ENCODE results near the gene LMO3. TPM values are rescaled to one million over a fixed set of nuclear protein-coding genes. Genes with fewer than 3 reads are reported as not detected.

LMO3 gene
- polyA plus RNA-seq (2013, experiment 1 of 2; ENCODE audit: insufficient read length), result not detected
- 0.08 TPM for polyA plus RNA-seq (2013, experiment 2 of 2; ENCODE audit: insufficient read length)

DNA sequence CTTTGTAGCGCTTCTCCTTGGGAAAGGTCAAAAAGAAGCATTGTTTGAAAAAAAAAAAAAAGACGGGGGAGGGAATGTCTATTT, at the start of gene LMO3:
Gene LMO3, minus strand, starts transcription at position 46 of the 84 bp plus-strand sequence. CDS start 5,302 bp downstream, outside the sequence.
- no peak for DNase-seq

DNA sequence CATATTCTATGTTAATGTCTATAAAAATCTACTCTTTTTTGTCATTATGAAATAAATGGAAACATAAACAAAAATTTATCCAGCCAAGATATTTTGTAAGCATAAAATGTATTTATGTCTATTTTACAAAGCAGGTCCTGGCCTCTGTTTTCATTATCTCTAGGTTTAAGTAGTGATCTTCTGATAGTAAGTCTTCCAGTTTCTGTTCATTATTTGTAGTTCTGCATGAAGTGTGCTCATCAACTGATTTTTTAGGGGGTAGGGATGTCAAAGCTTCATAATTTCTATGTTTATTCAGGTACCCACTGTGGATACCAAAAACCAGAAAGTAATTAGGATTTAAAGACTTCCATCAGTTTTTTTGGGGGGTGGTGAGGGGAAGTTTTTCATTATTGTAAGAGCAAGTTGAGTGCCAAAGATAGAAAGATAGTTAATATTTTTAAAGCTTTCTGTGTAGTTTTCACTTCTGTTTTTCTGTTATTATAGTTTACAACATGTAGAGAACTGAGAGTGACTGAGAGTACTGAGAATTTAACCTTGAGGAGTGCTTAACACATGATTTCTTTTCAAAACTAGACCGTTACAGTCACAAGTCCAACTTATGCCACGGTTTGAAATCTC, 30.6 kb upstream of the LMO3 start:
- DNase-seq, result no peak

DNA sequence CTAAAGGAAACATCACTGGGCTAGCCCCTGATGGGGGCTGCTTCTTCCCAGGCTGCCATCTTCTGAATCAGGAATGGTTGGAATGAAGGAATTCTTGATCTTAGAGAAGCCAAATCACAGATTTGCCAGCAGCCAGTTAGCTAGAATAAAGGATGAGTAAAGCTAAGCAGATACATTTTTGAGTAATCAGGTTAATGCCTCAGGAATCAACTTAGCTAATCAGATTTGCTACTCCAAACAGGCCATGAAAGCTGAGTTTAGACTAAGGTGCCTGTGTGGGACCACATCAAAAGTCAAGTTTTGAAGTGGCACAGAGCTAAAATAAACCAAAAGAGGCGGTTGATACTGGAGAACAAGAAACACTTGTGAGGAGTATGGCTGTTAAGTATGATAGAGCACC, 28.8 kb upstream of the LMO3 start:
- DNase-seq, result no peak

DNA sequence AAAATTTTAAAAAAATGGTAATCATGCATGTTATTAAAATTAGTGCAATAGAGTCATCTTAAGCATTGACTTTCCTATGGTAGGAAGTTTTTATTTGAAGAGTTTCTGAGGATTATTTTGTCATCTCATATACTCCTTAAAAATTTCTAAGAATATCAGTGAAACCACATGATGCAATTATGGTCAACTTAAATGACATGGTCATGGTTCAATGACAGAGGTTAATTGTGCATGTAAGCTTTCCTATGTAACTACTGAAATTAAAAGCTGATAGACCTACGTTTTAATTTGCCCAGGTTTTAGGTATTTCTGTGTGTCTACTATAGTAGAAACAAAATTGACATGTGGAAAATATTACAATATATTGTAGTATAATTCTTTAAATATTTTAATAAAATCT, 21.0 kb upstream of the LMO3 start:
- DNase-seq, result no peak

DNA sequence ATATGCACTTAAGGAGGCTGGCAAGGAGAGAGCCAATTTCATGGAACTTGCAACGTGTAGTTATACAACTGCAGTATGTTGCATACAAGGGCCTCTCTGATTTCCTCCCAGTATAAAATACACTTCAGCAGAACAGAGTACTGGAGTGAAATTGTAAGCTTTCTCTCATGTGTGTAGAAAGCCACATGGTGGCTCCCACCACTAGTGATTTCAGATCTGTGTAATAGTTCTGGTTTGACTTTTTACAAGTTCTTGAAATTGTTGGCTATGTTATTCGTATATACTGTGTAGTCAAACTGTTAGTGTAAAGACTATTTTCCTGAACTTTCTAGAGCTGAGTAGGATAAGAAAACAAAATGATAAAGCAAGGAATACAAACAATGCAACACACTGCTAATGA, 16.4 kb upstream of the LMO3 start:
- DNase-seq, result no peak

DNA sequence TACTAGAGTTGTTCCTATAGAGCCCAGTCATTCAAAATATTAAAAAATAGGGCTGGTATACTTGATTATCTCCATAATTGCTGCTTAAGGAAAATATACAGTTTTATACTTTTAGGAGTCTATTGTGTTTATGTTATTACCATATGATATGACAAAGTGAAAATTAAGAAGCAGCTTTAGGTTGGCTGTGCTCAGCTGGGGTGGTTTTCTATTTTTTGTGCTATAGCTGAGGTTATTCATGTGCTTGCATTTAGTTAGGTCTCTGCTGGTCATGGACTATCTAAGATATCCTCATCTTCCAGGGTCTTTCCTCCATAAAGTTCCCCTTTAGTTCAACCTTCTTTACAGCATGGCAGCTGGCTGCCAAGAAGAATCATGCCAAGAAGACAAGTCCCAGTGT, 13.6 kb upstream of the LMO3 start:
- DNase-seq, result no peak

DNA sequence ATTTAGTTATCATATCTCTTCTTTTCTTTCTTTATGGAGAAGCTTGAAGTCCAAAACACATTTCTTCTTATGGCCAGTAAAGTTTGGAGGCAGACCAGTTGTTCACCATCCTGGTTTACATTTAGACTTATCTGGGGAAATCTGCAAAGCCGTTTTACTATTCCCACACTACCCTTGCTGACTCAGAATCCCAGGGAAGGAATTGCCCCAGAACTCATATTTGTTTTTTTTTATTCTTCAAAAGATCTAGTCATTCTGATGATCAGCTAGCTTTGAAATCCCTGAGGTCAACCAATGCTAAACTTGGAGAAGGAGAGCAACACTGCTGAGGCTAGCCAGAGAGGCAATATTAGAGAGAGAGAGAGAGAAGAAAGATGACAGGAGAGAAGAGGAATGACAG, 12.3 kb upstream of the LMO3 start:
- no peak for DNase-seq

DNA sequence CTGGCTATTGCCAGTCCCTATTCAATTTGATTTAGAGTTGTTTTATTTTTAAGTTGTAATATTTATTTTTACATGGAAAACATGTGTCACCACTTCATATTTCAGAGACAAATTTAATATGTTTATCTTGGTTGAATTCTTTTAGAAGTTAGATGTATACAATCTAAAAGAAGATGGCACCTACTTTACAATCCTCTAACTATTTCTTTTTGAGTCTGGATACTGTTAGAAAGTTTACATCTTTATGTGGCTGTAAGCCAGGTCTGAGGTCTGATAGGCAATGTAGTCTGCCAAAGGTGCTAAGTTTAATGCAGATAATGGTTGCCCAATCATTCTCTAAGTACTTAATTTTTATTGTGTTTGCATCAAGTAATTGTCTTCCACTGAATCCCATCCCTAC, 7.2 kb upstream of the LMO3 start:
- no peak for DNase-seq

DNA sequence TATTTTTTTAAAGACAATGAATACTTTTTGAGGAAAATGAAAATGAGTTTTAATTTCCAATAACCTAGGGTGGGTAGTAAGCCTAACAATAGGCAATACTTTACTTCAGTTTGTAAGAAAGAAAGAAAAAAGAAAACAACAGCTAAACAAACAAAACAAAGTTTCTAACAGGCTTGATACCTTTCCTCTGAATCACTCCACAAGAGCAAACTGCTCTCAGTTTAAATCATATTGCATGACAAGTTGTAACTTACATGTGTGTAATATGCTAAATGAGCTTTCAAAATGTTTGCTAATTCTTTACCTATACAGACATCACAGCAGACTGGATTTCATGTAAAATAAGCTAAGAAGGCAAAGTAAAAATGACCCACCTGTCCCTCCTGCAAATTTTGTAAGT, 6.7 kb upstream of the LMO3 start:
- DNase-seq, result no peak

DNA sequence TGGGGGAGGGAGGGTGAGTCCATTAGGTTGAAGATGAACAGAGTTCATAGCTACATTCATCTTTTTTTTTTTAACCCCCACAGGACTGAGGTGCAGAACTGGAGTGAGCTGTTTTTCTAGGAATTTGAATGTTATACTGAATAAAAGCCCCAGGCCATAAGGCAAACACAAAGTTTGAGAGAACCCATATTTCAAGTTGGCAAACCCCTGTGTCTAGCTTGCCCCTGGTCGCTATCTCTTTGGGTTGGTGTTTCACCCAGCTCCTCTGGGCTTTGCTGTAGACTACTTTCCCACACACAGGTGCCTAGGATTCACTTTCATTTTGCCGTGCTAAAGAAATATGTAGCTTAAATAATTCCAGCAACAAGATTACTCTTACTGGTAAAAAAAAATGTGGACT, 5.2 kb upstream of the LMO3 start:
- DNase-seq, result no peak

DNA sequence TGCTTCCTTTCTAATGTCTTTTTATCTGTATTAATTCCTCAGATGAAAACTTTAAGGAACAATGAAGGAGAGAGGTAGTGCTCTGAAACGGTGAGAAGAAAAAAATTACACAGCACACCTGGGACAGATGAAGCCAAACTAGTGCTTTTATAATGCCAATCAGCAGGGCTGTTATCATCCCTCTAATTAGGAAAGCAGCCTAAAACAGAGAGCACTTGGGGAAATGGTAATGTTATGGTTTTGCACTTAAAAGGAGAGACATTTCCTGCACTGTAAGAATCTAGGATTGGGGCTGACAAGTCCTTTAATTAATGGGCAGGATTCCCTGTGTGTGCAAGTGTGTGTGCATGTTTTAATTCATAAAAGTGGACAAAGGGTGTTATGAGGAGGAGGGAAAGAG, 4.8 kb upstream of the LMO3 start:
- DNase-seq, result no peak

DNA sequence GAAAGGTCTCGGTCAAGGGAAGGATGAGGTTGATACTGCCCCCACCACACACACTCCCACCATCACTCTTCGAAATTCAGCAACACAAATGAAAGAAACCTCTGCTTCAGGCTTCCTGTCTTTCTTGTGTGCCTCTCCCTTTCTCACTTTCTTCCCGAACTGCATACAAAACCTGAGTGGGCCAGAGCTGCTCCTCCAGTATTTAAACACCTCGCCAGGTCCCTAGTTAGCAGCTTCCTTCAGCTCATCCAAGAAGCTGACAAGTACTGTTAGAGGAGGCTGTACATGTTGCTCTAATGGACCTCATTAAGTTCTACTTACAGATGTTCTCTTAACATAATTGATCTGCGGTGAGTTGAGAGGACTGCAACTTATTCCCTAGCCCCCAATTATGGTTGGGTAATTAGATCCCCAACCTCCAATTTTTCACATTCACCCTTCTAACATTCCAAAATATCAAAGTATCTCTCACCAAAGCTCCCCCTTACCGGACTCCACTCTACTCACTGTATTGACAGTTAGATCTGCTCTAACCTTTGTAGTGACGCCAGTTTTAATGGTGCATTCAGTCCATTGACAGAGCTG, 4.1 kb upstream of the LMO3 start:
- DNase-seq, result no peak

DNA sequence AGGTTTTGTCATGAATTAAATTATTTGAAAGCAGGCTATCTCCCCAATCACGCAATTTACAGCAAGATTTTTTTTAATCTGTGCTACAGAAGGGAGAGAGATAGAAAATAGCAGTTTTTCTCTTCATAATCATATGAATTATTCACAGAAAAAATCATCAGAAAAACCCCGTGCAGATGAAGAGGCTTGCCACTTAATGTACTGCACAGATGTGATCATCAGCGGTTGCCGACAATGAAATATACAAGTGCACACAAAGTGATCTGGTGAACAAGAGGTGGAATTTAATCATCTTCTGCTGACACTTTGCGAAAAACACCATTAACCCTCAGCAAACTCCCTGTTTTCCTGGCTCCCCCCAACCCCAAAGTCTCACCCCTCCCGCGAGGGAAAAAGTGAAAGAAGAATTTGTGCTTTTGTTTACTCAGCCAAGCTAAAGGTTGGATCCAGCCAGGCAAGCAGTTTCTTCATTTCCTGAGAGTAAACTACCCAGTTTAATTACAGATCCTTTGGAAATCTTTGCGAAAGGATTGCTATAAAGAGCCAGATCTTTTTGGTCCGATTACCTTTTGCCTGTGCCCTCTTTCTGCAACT, 3.1 kb upstream of the LMO3 start:
- no peak for DNase-seq

DNA sequence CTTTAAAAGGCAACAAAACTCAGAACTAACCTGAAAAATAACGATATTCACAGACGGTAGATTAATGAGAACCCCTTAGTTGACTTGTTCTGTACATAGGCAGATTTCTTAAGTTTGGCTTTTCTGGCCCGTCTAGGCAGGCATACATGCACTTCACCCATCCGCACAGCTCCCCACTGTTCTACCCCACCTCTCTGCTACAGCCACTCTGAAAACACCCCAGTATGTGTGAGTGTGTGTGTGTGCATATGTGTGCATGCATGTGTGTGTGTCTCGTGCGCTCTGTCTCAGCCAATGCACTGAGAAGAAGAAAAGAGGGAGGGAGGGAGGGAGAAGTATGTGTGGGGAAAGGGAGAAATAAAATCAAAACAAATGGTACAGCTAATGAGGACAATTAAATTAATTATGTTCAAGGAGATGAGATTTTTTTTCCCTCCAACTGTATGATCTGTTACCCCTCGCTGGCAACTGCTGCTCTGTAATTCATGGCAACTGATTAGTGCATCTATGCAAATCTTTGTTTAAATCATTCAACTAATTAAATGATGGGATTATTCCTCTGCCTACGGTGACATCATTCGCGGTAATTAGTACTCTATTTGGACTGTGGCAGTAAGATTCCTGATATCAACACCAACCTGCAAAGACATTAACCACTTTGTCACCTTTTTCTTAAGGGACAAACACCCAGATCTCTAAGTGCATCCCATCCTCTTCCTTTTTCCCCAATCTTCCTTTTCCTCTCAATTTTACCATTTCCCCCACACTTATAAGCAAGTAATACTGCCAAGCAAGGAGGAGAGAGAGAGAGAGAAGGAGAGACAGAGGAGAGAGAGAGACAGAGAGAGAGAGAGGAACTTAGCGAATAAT, 2.2 kb upstream of the LMO3 start:
- DNase-seq, result no peak

DNA sequence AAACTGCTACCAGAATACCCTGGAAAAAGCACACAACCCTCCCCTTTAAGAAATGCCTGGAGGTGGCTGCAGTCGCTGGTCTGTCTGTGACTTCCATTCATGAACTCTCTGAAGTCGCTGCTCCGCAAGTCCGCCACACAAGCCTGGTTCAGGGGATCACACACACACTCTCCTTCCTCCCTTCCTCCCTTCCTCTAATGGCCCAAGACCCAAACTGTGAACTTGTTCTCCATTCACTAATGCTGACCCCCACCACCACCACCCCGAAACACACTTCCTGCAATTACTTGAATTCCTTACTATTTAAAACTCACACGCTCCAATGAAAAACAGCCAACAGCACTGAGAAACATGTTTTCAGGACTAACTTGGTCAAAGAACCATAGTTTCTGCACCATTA, 1.0 kb upstream of the LMO3 start:
- DNase-seq, result no peak

DNA sequence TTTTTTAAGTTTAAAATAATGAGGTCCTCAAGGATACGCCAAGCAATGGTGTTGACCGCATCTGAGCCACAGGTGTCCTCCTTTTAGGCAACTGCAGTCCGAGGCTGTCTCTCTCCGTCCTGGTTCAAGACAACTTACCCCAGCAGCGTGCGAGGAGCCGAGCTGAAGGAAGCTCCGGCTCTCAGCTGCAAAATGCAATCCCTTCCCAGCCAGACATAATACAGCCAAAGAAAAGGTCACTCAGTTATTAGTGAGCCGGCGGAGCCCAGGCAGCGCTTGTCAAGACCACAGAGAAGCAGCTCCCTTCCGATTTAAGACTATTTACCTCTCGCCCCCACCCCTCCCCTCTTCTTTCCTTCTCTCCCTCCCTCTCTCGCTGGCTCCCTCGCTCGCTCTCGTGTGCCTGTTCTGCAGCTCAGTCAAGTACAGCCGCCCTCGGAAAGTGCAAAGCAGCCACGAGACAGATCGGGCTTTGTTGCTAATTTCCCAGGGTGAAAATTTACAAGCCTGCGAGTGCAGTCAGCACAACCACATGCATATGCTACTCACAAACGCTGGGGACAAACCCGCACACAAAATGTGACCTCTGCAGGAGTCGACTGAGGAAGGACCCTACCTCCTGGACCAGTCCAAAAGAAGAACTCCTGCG, 363 bp upstream of the LMO3 start:
- peak; percentile 16 for DNase-seq

DNA sequence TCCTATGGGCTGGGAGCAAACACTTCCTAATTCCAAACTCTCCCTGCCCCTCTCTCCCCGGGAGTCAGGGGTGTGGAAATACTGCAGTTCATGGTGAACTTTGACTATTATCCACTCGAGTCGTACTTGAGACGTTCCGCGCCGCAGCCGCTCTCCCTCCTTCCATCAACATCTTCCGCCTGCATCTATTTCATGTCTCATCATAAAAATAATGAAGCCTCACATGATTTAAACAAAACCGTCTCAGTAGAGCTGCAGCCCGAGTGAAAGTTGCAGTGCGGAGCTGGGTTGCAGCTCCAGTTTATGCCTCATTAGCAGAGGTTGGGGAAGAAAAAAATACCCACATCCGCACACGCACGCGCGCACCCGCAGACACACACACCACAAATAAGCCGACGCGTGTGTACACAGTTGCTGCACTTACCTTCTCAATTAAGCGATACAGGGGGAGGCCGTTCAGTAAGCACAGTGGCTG, 283 bp downstream of the LMO3 start:
- no peak for DNase-seq

DNA sequence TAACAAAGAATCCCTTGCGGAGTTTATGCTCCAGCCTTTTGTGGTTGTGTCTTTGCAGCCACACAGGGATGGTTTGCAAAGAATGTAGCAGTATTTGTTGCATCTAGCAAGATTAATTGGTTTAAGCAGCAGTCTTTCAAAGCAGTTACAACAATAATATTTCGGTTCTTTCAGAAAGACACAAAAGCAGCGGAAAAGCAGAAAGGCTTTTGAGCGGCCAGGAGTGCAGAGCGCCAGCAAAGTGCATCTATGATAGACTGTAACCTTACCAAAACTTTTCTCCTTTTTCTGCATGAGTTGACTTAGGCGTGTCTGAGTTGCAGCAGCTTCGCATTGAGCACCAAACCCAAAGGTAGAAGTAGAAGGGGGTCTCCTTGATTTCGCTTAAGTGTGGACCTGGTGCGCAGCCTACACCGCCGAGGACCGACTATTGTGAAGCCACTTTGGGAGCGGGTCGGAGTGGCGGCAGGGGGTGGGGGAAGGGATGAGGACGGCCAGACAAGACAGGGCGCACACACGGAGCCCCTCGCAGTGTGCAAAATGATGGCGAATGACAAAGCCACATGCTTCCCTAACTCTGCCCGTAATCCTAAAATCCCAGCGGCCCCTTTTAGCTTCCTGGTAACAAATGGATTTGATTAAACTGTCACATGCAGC, 1.2 kb downstream of the LMO3 start:
- DNase-seq, result no peak

DNA sequence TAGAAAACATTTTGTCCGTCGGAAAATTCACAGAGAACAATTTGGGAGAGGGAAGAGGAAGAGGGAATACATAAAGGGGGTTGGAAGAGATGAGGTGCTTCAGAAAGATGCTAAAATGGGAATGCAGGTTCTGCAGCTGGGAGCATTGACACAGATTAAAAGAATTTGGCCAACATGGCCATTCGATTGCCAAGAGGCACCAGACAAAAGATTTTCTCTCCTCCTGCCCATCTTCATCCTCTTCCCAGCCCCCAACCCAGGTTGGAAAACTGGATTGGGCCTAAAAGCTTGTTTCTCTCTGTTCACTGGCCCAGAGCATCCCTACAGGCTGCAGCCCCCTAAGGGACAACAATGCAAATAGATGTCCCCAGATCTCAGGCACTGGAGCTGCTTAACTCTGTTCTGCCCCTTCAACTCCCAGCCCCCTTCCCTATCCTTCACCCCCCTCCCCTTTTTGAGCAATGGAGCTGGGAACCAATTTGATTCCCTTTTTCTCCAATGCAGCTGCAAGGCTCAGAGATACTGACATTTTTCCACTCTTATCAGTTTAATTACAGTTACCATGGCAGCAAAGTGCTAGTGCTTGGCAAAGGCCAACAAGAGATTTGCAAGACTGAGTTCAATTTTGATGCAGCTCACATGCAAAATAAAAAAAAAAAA, 1.9 kb downstream of the LMO3 start:
- no peak for DNase-seq

DNA sequence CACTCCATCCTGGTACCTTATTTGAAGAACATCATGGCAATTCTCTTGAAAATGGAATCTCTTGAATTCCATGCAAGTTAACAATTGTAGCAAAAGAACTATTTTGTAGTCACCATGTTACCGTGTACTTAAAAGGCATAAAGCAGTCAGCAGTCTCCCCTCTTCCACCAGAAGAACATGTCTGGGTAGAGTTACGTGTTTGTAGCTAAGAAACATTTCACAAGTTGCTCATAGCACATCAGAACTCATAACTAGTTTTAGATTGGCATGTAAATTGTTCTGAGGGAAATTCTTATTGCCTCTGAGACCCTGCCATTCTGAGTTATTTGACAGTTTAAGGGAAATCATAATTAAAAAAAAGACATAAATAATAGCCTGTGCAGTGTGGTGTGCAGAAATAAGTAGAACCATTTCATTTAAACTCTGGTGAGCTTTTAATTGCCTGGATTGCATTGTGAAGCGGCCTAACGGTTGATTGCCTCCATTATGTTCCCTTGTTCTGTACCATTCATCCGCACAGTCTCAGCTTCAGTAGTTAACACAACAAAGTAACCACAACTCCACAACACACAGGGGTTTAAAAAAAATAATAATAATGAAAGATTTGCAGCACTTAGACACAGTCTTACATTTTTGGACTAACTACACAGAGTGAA, 2.6 kb downstream of the LMO3 start:
- DNase-seq, result no peak

DNA sequence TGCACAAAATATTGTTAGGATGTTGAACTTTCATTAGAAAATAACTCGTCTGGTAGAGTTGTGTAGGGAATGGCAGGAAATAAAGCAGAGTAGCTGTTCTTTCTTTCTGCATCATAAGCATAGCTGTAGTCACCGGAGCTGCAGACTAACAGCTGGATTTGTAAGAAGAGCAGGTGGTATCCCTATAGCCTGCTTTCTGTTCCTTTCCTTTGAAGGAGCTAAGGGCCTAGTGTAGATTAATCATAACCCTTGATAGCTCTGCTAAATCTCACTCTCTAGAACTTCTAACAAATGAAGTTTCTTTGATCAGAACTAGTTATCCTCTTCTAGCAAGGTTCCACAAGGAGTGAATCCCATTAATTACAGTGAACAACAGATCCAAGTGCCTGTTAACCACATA, 3.5 kb downstream of the LMO3 start:
- DNase-seq, result no peak

DNA sequence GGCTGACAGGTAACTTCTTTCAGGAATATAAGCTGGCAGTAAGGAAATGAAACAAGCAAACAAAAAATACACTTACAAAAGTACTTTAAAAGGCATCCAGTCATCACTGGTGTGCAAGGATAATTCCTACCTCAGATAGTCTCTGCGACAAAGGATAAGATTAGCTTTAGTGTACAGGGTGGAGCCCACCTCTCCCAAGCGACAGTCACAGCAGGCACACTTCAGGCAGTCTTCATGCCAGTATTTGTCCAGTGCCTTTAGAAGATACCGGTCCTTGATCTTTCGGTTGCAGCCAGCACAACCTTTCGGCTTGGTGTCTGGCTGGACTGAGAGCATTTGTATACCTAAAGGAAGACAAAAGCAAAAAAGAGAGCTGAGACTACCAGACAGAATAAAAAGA, 5.4 kb downstream of the LMO3 start:
- DNase-seq, result no peak

Data from fibroblast of skin of back (primary cell).